Measurements from ENCODE around the gene MARCHF10.

The MARCHF10 gene

DNA sequence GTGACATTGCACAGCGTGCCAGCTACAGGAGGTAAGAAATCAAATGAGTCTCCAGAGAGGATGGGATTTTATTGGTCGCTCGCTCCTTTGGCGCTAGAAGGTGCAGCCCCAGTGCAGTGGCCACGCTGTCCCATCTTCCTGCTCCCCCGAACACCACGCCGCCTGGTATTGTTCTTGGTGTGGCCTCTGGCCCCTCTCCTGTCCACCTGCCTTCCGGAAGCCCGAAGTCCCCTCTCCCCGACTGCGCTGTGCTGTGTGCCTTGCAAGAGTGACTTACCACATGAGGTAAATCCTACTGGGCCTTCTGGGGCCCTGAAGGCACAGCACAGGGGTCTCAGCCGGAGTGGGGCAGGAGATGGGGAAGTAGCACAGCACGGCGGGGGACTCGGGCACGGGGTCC, 58.2 kb downstream of the MARCHF10 start:
- DNase-seq = no peak

GRCh38 chr17:62746941-62747340, 61.2 kb downstream of the MARCHF10 start:
- no peak for DNase-seq

- DNase-seq = no peak
Observed at GRCh38 chr17:62745806-62746205, 62.3 kb downstream of the MARCHF10 start.

GRCh38 chr17:62744259-62744658, 63.9 kb downstream of the MARCHF10 start:
- DNase-seq = no peak

GRCh38 chr17:62741290-62741689, 66.8 kb downstream of the MARCHF10 start:
- DNase-seq = no peak

- no peak for DNase-seq
Observed at GRCh38 chr17:62739645-62740388, 68.3 kb downstream of the MARCHF10 start.

DNA sequence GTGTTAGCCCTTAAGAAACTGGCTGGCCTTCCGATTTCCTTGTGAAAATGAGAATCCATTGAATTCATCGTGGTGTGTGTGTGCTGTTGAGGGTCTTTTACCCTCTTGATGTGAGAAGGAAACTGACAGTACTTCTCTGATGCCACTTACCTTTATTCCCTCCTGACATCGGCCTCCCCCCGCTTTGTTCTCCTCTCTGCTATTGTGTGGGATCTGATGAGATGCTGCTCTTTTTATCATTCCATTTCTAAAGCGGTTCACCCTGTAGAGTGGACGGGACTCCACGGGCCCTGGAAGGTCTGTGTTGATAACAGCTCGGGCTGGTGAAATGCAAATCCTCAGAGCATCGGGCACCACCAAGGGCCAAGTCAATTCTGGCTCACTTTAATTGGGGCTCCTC, 69.8 kb downstream of the MARCHF10 start:
- DNase-seq = no peak

DNA sequence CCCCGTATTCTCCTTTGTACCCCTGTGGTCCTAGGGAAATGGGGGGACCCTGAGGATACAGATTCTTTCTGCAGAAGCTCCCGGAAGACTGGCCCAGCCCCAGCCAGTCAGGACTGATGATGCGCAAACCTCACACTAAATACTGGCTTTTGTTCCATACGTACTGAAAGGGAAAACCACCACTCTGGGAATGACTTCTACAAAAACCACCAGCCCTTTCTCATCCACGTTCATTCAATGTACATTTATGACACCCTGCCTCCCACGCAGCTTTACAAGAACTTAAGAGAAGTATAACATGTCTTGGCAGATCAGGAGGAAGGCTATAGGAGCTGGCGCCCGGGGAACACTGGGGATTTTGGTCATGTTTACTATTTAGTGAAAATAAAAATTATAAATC, 70.6 kb downstream of the MARCHF10 start:
- no peak for DNase-seq

GRCh38 chr17:62735044-62735651, 73.0 kb downstream of the MARCHF10 start:
- DNase-seq = no peak

GRCh38 chr17:62732125-62732524, 76.0 kb downstream of the MARCHF10 start:
- no peak for DNase-seq

DNA sequence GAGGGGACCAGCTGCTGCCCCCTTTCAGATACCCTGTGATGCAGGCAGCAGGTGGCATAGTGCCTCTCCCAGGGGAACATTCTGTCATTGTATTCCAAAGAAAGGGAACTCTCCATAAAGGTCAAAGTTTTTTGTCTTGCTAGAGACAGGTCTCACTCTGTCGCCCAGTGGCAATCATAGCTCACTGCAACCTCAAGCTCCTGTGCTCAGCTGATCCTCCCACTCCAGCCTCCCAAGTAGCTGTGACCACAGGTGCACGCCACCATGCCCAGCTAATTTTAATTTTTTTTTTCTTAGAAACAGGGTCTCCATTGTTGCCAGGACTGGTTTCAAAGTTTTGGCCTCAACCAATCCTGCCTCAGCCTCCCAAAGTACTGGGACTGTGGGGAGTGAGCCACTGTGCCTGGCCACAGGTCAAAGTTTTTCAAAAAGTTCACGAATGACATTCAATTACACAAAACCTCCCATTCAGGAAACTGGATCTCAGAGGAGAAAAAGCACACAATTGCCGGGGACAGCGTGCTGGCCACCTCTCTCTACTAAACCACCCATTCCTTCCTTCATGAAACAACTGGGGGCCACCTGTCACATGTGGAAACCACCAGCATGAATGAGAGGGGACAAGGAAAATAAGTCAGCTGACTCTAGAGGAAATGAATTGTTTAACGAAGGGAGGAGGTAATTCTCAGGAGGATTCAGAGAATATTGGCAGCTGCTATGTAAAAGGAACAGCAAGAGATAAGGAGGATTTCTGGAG, 80.0 kb downstream of the MARCHF10 start:
- no peak for DNase-seq

DNA sequence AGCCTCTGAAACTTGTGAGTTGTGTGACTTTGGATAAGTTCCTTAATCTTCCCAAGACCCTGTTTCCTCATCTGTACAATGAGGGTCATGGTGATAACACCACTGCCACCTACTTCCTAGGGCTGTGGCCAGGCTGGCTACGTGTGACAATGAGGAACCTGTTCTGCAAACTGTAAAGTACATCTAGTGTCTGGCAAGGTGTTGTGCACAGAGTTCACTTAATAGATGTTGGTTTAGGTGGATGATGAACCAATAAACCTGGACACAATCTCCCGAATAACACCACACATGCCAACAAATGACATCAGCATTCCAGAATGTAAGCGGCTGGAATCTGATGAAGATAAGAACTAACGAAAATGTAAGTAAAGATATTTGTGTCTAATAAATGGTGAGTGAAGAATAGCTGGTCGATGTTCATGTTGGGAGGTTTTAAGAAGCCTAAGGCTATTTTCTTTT, 82.3 kb downstream of the MARCHF10 start:
- no peak for DNase-seq

GRCh38 chr17:62724398-62725146, 83.5 kb downstream of the MARCHF10 start:
- DNase-seq = no peak

DNA sequence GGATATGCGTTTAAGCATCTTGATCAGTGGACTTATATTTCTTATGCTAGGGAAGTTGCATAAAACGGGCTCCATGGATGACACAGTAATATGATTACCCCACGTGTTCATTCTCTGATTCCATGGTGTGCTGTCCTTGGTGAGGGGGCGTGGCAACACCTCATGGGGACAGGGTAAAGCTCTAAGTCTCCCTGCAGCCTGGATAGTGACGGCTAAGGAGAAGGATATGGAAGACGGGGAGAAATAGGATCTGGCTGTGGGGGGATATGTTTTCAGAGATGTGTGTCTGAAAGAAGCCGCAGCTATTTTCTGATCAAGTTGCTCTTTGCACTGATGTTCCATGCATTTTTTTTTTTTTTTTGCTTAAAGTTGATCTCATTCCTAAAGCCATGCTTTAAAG, 84.3 kb downstream of the MARCHF10 start:
- no peak for DNase-seq

GRCh38 chr17:62722625-62723024, 85.5 kb downstream of the MARCHF10 start:
- no peak for DNase-seq

DNA sequence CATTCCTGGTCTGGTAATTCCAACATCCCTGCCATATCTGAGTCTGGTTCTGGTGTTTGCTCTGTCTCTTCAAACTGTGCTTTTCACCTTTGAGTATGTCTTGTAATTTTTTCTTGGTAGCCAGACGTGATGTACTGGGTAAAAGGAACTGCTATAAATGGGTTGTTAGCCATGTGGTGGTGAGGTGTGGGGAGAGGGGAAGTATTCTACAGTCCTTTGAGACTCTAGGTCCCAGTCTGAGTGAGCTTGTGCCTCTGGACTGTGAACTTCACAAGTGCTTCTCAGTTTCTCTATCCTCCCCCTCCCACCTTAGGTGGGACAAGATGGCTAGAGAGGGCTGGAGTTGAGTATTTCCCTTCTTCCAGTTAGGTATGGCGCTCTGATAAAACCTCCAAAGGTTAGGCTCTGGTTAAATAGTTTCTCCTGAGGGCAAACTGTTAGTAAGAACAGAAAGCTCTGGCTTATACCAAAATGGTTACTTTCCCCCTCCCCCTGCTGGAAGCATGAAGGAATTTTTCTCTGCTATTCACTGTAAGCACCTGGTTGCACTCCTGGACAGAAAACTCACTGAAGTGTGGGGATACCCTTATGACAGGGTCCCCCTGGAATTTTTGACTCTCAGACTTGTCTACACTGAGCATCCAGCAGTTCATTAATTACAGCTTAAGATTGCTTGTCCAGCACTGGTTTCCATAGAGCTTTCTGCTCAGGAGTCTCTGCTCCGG, 87.8 kb downstream of the MARCHF10 start:
- no peak for DNase-seq

- DNase-seq = no peak
Observed at GRCh38 chr17:62719586-62719985, 88.5 kb downstream of the MARCHF10 start.

DNA sequence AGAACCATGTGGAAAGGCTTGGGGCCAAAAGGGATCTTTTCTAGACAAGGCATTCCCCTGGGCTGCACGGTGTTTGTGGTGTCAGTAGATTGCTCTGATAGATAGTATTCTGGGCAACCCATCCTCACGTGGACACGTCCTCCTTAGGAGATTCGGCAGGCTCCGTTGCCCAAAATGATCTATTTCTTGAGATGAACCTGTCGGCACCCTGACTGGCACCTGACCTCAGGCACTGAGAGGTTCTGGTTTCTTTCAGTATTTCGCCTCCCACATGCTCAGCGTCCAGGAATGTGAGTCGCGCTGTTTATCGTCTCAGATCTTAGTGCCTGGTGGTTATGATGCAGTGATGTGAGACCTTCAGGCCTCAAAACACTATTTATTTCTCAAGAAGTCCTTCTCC, 89.7 kb downstream of the MARCHF10 start:
- DNase-seq = no peak

DNA sequence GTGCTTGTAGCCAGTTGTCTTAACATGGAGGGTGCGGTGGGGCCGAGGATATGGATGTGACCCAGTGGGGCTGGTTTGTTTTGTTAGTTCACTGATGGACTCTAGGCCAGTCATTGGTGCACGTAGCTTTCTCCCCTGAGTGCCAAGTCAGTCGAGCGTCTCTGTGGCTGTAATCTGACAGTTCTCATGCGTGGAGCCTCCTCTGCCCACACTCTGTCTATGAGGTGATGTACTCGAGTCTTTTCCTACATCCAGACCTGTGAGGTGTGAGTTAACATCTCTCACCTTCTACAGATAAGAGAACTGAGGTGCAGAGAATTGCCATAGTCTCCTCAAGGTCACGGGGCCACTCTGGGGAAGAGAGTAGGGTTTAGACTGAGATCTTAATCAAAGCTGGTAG, 90.2 kb downstream of the MARCHF10 start:
- no peak for DNase-seq

DNA sequence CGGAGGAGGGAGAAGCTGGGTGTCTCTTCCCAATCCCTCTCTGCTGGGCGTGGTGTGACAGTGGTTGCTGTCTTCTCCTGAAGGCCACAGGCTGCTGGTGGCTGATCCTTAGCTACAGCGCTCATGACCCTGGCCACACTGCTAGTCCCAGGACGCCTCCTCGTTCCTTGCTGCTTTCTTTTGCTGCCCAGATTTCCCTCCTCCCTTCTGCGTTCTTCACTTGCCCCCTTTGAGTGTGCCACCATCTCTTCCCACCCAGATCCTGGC, 90.6 kb downstream of the MARCHF10 start:
- no peak for DNase-seq

DNA sequence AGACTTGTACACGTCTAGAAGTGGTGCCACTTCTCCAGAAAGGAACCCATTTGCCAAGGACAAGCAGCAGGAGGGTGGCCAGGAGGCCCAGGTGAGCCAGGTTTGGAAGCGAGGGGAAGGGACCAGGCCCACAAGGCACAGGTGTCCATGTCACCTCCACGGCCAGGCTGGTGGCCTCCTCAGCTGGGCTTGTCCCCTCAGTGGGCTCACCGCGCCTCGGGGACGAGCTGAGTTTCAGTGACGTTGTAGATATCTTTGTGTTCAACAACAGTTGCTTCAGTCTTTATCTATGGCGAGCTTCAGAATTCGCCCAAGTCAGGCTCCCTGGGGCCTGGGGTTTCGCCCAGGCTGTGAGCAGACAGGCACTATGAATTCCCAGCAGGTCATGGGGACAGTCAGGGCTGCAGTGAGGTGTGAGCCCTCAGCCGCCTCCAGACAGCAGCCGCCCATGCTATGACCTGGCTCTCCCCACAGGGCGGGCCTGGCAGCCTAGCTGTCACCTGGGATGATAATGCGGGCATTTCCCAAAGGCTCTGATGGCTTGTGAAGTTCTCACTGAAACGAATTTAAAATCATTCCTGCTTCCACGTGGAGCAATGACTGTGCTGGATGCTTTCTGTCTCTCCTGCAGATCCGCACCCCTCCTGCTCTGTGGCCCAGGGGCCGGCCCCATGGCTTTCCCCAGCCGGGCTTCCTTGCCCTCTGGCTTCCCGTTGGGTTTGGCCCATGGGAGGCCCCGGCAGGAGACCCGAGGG, 91.1 kb downstream of the MARCHF10 start:
- no peak for DNase-seq

GRCh38 chr17:62715882-62716390, 92.2 kb downstream of the MARCHF10 start:
- no peak for DNase-seq
